H9 (cell line): ENCODE measurements around the gene ACVR1C. TPM values are rescaled to one million over a fixed set of nuclear protein-coding genes. Genes with fewer than 3 reads are reported as not detected.

Experiments
- DNase-seq: peaks from one replicate; pipeline ENCODE4 v3.0.0-alpha.2; 2017
- H2AFZ ChIP-seq: one replicate; pipeline ENCODE4 v1.6.1; 2013; ENCODE audit warnings: mild to moderate bottlenecking, low read length, control low read depth, moderate library complexity
- H2AK5ac ChIP-seq: 2 replicates; pipeline ENCODE4 v1.6.1; 2013; ENCODE audit warnings: low read length, control low read depth, mixed read lengths; ENCODE audit not compliant: insufficient read length
- H2BK120ac ChIP-seq: one replicate; pipeline ENCODE4 v1.6.1; 2013; ENCODE audit warnings: low read depth, mild to moderate bottlenecking, low read length, control low read depth, inconsistent platforms; ENCODE audit not compliant: poor library complexity, severe bottlenecking
- H2BK12ac ChIP-seq: 2 replicates; pipeline ENCODE4 v1.6.1; 2013; ENCODE audit warnings: low read length, control low read depth, mixed read lengths, low read depth; ENCODE audit not compliant: insufficient read length
- H2BK15ac ChIP-seq: 2 replicates; pipeline ENCODE4 v1.6.1; 2013; ENCODE audit warnings: low read depth, low read length, control low read depth
- H2BK20ac ChIP-seq: one replicate; pipeline ENCODE4 v1.6.1; 2013; ENCODE audit warnings: low read depth, mild to moderate bottlenecking, low read length, control low read depth, inconsistent platforms; ENCODE audit not compliant: poor library complexity, severe bottlenecking
- H2BK5ac ChIP-seq: 2 replicates; pipeline ENCODE4 v1.6.1; 2013; ENCODE audit warnings: low read length, control low read depth, mixed read lengths; ENCODE audit not compliant: insufficient read length
- H3K14ac ChIP-seq: 2 replicates; pipeline ENCODE4 v1.6.1; 2013; ENCODE audit warnings: low read length, control low read depth; ENCODE audit not compliant: insufficient read depth
- H3K18ac ChIP-seq: 2 replicates; pipeline ENCODE4 v1.6.1; 2013; ENCODE audit warnings: low read depth, mild to moderate bottlenecking, mixed read lengths, low read length, control low read depth; ENCODE audit not compliant: insufficient read length
- H3K23ac ChIP-seq: 2 replicates; pipeline ENCODE4 v1.6.1; 2013; ENCODE audit warnings: low read length, control low read depth, mixed read lengths, low read depth; ENCODE audit not compliant: insufficient read length
- H3K23me2 ChIP-seq: 2 replicates; pipeline ENCODE4 v1.6.1; 2013; ENCODE audit warnings: low read depth, mild to moderate bottlenecking, mixed read lengths, low read length, control low read depth; ENCODE audit not compliant: insufficient read length, poor library complexity, severe bottlenecking
- H3K27ac ChIP-seq: 2 replicates; pipeline ENCODE4 v1.5.1; 2013; ENCODE audit warnings: low read length, control low read depth, mixed read lengths, low read depth; ENCODE audit not compliant: insufficient read length
- H3K27me3 ChIP-seq: 2 replicates; pipeline ENCODE4 v1.6.1; 2013; ENCODE audit warnings: low read length, control low read depth, inconsistent platforms; ENCODE audit not compliant: insufficient read depth
- H3K4ac ChIP-seq: 2 replicates; pipeline ENCODE4 v1.6.1; 2013; ENCODE audit warnings: low read depth, mild to moderate bottlenecking, control low read depth, inconsistent platforms, low read length, moderate library complexity
- H3K4me1 ChIP-seq: 2 replicates; pipeline ENCODE4 v1.6.1; 2013; ENCODE audit warnings: low read length, control low read depth, inconsistent platforms; ENCODE audit not compliant: insufficient read depth
- H3K4me2 ChIP-seq: 2 replicates; pipeline ENCODE4 v1.6.1; 2013; ENCODE audit warnings: low read length, control low read depth, mixed read lengths; ENCODE audit not compliant: insufficient read length, insufficient read depth
- H3K56ac ChIP-seq: 2 replicates; pipeline ENCODE4 v1.6.1; 2013; ENCODE audit warnings: low read depth, mild to moderate bottlenecking, mixed read lengths, low read length, control low read depth; ENCODE audit not compliant: insufficient read length
- H3K79me1 ChIP-seq: 2 replicates; pipeline ENCODE4 v1.6.1; 2013; ENCODE audit warnings: low read depth, mild to moderate bottlenecking, moderate library complexity, low read length, control low read depth, inconsistent platforms; ENCODE audit not compliant: insufficient read depth, poor library complexity, severe bottlenecking
- H3K79me2 ChIP-seq: 2 replicates; pipeline ENCODE4 v1.6.1; 2013; ENCODE audit warnings: low read length, control low read depth, inconsistent platforms; ENCODE audit not compliant: insufficient read depth
- H3K9ac ChIP-seq: 2 replicates; pipeline ENCODE4 v1.6.1; 2013; ENCODE audit warnings: low read length, control low read depth, mixed read lengths; ENCODE audit not compliant: insufficient read length; ENCODE audit errors: extremely low read depth
- H3K9me3 ChIP-seq: one replicate; pipeline ENCODE4 v1.6.1; 2013; ENCODE audit warnings: low read depth, low read length, inconsistent platforms; ENCODE audit not compliant: control insufficient read depth
- H3T11ph ChIP-seq: one replicate; pipeline ENCODE4 v1.6.1; 2013; ENCODE audit warnings: mild to moderate bottlenecking, low read length, control low read depth, inconsistent platforms
- H4K20me1 ChIP-seq: one replicate; pipeline ENCODE4 v1.6.1; 2013; ENCODE audit not compliant: control insufficient read depth, insufficient read length, insufficient read depth
- H4K5ac ChIP-seq: 2 replicates; pipeline ENCODE4 v1.6.1; 2013; ENCODE audit warnings: low read depth, mild to moderate bottlenecking, mixed read lengths, low read length, control low read depth; ENCODE audit not compliant: insufficient read length
- H4K8ac ChIP-seq: replicated peaks from 2 replicates; pipeline ENCODE4 v1.6.1; 2013; ENCODE audit warnings: low read length, control low read depth, mixed read lengths, low read depth; ENCODE audit not compliant: insufficient read length
- H4K91ac ChIP-seq: 2 replicates; pipeline ENCODE4 v1.6.1; 2013; ENCODE audit warnings: low read depth, mild to moderate bottlenecking, moderate library complexity, mixed read lengths, low read length, control low read depth; ENCODE audit not compliant: insufficient read length
- H3K27ac Mint-ChIP-seq, 3 experiments: 2 replicates in 2 of 3; 3 replicates in 1 of 3; pipeline ENCODE4 v1.8.0; 2020 to 2021; ENCODE audit warnings: mixed read lengths in 3 of 3, mild to moderate bottlenecking in 1 of 3, moderate library complexity in 1 of 3
- H3K27me3 Mint-ChIP-seq: 2 replicates; pipeline ENCODE4 v1.8.0; 2021; ENCODE audit warnings: low read depth, mild to moderate bottlenecking, moderate library complexity, mixed read lengths
- H3K36me3 Mint-ChIP-seq, 3 experiments: 2 replicates in 2 of 3; 3 replicates in 1 of 3; pipeline ENCODE4 v1.8.0; 2020 to 2021; ENCODE audit warnings: low read depth in 3 of 3, mixed read lengths in 3 of 3; ENCODE audit not compliant: insufficient read depth in 1 of 3
- H3K4me1 Mint-ChIP-seq, 2 experiments: 2 replicates each; pipeline ENCODE4 v1.8.0; 2020; ENCODE audit warnings: mixed read lengths in 2 of 2
- H3K4me3 Mint-ChIP-seq, 2 experiments: 2 replicates in 1 of 2; 3 replicates in 1 of 2; pipeline ENCODE4 v1.8.0; 2020 to 2021; ENCODE audit warnings: mild to moderate bottlenecking in 2 of 2, mixed read lengths in 2 of 2, moderate library complexity in 1 of 2
- H3K9me3 Mint-ChIP-seq, 2 experiments: 2 replicates in 1 of 2; 3 replicates in 1 of 2; pipeline ENCODE4 v1.8.0; 2020; ENCODE audit warnings: mild to moderate bottlenecking in 2 of 2, mixed read lengths in 2 of 2, moderate library complexity in 1 of 2
- CTCF ChIP-seq: fragments of 200-600 bp; sonication (generic); conservative IDR thresholded peaks from 3 replicates; pipeline ENCODE4 v1.8.0; 2021; ENCODE audit warnings: antibody characterized with exemption, mild to moderate bottlenecking
- WGBS: extraction: QIAGEN DNeasy Blood & Tissue Kit; methylation state at CpG from one replicate; pipeline ENCODE4 v1.1.7; 2013; ENCODE audit warnings: missing lambda C conversion rate, low lambda C conversion rate, mixed read lengths; ENCODE audit not compliant: insufficient read length; ENCODE audit errors: extremely low coverage; 5-methylcytosine and 5-hydroxymethylcytosine counted together
- long read RNA-seq: library from polyadenylated mRNA; unstranded; transcript quantifications from one replicate; pipeline ENCODE4 v2.0.0, GENCODE V29; 2020
- total RNA-seq: library from RNA; stranded (reverse); gene quantifications from 2 replicates; pipeline ENCODE4 v1.2.1, GENCODE V29; 2021

Gene ACVR1C
- 0.81 and 1.0 TPM in 2 replicates for total RNA-seq
- long read RNA-seq, partial matches to known transcripts: 0 of 9 reads
- long read RNA-seq, other reads (novel, unspliced or antisense): 9 of 9 reads

GRCh38 chr2:157628477-157629415, at the start of gene ACVR1C:
TSS of gene ACVR1C (minus strand) at chr2:157628864. CDS start at chr2:157628644, 220 bp downstream.
- Histone ChIP-seq H4K91ac (no peak within 1 kb of the TSS), H3K9ac (no peak within 1 kb of the TSS), H3K14ac (no peak within 1 kb of the TSS), H4K8ac (no peak within 1 kb of the TSS), H3T11ph (no peak within 1 kb of the TSS), H3K4me1 (no peaks in the 10 kb centered on the region), H2BK120ac (no peak within 1 kb of the TSS), H3K56ac (no peak within 1 kb of the TSS), H4K20me1 (no peaks in the 10 kb centered on the region), H2AK5ac (no peak within 1 kb of the TSS), H3K27me3 (peaks cover 10% of the 10 kb centered on the region; the same call in 1 of the 2 replicates), H3K79me2 (no peaks in the 10 kb centered on the region), H4K5ac (no peak within 1 kb of the TSS), H2BK20ac (no peak within 1 kb of the TSS), H2BK15ac (no peak within 1 kb of the TSS), H3K23ac (no peak within 1 kb of the TSS), H3K4me2 (peak within 1 kb of the TSS; percentile 52), H3K4ac (no peak within 1 kb of the TSS), H3K23me2 (peaks cover 6% of the 10 kb centered on the region), H3K27ac (no peak within 1 kb of the TSS), H3K79me1 (no peaks in the 10 kb centered on the region), H2BK12ac (no peak within 1 kb of the TSS), H3K9me3 (no peaks in the 10 kb centered on the region), H2AFZ (no peak within 1 kb of the TSS), H3K18ac (no peak within 1 kb of the TSS), H2BK5ac (no peak within 1 kb of the TSS)
- no CpG with 5 or more reads among the region's 79 CpGs for WGBS
- TF ChIP-seq CTCF: peak; percentile 80
- Mint-ChIP-seq H3K4me3 (peak within 1 kb of the TSS; percentile 72 to 88), H3K9me3 (no peaks in the 10 kb centered on the region), H3K27ac (no peak within 1 kb of the TSS), H3K4me1 (peaks cover 5 to 9% of the 10 kb centered on the region in 2 experiments), H3K27me3 (peaks cover 61% of the 10 kb centered on the region), H3K36me3 (no peaks in the 10 kb centered on the region)
- DNase-seq: peak; percentile 96
